ENCODE data around the gene FTH1.
A peak's percentile ranks its signal among the peaks of the same experiment; 100 is the strongest.
"Not testable (repeated sequence)": the region's sequence is repeated elsewhere in the genome, so short reads cannot be mapped to it uniquely, and the experiment has no call there.

- not testable (repeated sequence) for TF ChIP-seq CTCF (IDR thresholded peaks at IDR 0.05)
- TF ChIP-seq POLR2A (IDR thresholded peaks at IDR 0.05) = peak in 1 of 2 donors; percentile 41
Observed at GRCh38 chr11:61964666-61965271, 2.7 kb downstream of the FTH1 start.

Data from Peyer's patch (tissue), 4 donors.